HEK293 (cell line): Measurements from ENCODE around the gene NOC4L.

ENCODE experiments used
- CTCF ChIA-PET: fragments of 350-600 bp; formaldehyde crosslinking; extraction: SDS; loops from one replicate; lab custom pipeline; 2021; ENCODE audit warnings: antibody characterized with exemption; lab: Yijun Ruan, JAX
- POLR2A ChIA-PET: fragments of 300-600 bp; formaldehyde crosslinking; extraction: SDS; loops from one replicate; lab custom pipeline; 2020; ENCODE audit warnings: antibody characterized with exemption, inconsistent platforms; lab: Yijun Ruan, JAX
- H3K27ac ChIP-seq: fragments of 200-500 bp; sonication (Bioruptor generic); 2 replicates; pipeline ENCODE4 v1.5.1; 2014; ENCODE audit warnings: low read depth, low read length, control low read depth, inconsistent platforms; ENCODE audit errors: extremely low read depth
- H3K36me3 ChIP-seq, 2 experiments: fragments of 200-500 bp in 1 of 2; sonication (Bioruptor generic) in 1 of 2; 1 replicate in 1 of 2; 2 replicates in 1 of 2; pipeline ENCODE4 v1.5.1; 2014 to 2017; ENCODE audit warnings: inconsistent platforms in 2 of 2, low read length in 2 of 2; ENCODE audit not compliant: control insufficient read depth in 2 of 2, insufficient read depth in 1 of 2
- H3K4me1 ChIP-seq: fragments of 200-500 bp; sonication (Bioruptor generic); 2 replicates; pipeline ENCODE4 v1.5.1; 2014; ENCODE audit warnings: mild to moderate bottlenecking, low read length, inconsistent platforms; ENCODE audit not compliant: control insufficient read depth, insufficient read depth
- H3K4me3 ChIP-seq: 2 replicates; pipeline ENCODE4 v1.5.1; 2011; ENCODE audit warnings: low read depth, mild to moderate bottlenecking, control low read depth, low read length, moderate library complexity
- H3K9me3 ChIP-seq: fragments of 200-500 bp; sonication (Bioruptor generic); 2 replicates; pipeline ENCODE4 v1.5.1; 2014; ENCODE audit warnings: low read depth, low read length, inconsistent platforms; ENCODE audit not compliant: control insufficient read depth, insufficient read depth
- EGR2 ChIP-seq: fragments of 450-650 bp; formaldehyde crosslinking; IDR thresholded peaks from 2 replicates; pipeline ENCODE4 v1.5.1; 2016; ENCODE audit warnings: low read depth, missing biosample characterization, missing genetic modification characterization
- KLF7 ChIP-seq: fragments of 450-650 bp; formaldehyde crosslinking; IDR thresholded peaks from 2 replicates; pipeline ENCODE4 v1.5.1; 2016; ENCODE audit warnings: missing biosample characterization, missing genetic modification characterization, borderline replicate concordance
- SP3 ChIP-seq: fragments of 450-650 bp; formaldehyde crosslinking; IDR thresholded peaks from 2 replicates; pipeline ENCODE4 v1.5.1; 2016; ENCODE audit warnings: missing biosample characterization, missing genetic modification characterization
- ZFHX2 ChIP-seq: fragments of 450-650 bp; formaldehyde crosslinking; conservative IDR thresholded peaks from 2 replicates; pipeline ENCODE4 v1.5.1; 2016; ENCODE audit warnings: missing biosample characterization, missing genetic modification characterization
- ZNF146 ChIP-seq: fragments of 450-650 bp; formaldehyde crosslinking; IDR thresholded peaks from 2 replicates; pipeline ENCODE4 v1.5.1; 2016; ENCODE audit warnings: missing biosample characterization, missing genetic modification characterization
- ZNF324 ChIP-seq: fragments of 450-650 bp; formaldehyde crosslinking; IDR thresholded peaks from 2 replicates; pipeline ENCODE4 v1.5.1; 2016; ENCODE audit warnings: missing biosample characterization, missing genetic modification characterization
- ZNF37A ChIP-seq: fragments of 450-650 bp; IDR thresholded peaks from 2 replicates; pipeline ENCODE4 v1.5.1; 2018; ENCODE audit warnings: missing biosample characterization, missing genetic modification characterization
- ZNF433 ChIP-seq: fragments of 450-650 bp; formaldehyde crosslinking; IDR thresholded peaks from 2 replicates; pipeline ENCODE4 v1.5.1; 2016; ENCODE audit warnings: missing biosample characterization, missing genetic modification characterization, low read depth
- ZNF501 ChIP-seq: fragments of 450-650 bp; formaldehyde crosslinking; IDR thresholded peaks from 2 replicates; pipeline ENCODE4 v1.5.1; 2016; ENCODE audit warnings: missing biosample characterization, missing genetic modification characterization
- ZNF600 ChIP-seq: fragments of 450-650 bp; formaldehyde crosslinking; IDR thresholded peaks from 2 replicates; pipeline ENCODE4 v1.5.1; 2016; ENCODE audit warnings: missing biosample characterization, missing genetic modification characterization
- ZNF670 ChIP-seq: fragments of 450-650 bp; formaldehyde crosslinking; IDR thresholded peaks from 2 replicates; pipeline ENCODE4 v1.5.1; 2016; ENCODE audit warnings: missing biosample characterization, missing genetic modification characterization, low read depth
- TF ChIP-seq, protein P1 (sequence below): fragments of 450-650 bp; formaldehyde crosslinking; IDR thresholded peaks from 2 replicates; pipeline ENCODE4 v1.5.1; 2017; ENCODE audit warnings: missing biosample characterization, missing genetic modification characterization
- TF ChIP-seq, protein P2 (sequence below): fragments of 450-650 bp; IDR thresholded peaks from 2 replicates; pipeline ENCODE4 v1.5.1; 2018; ENCODE audit warnings: missing biosample characterization, missing genetic modification characterization
- TF ChIP-seq, protein P3 (sequence below): fragments of 450-650 bp; formaldehyde crosslinking; IDR thresholded peaks from 2 replicates; pipeline ENCODE4 v1.5.1; 2016; ENCODE audit warnings: missing biosample characterization, missing genetic modification characterization
- TF ChIP-seq, protein P4 (sequence below): fragments of 450-650 bp; formaldehyde crosslinking; IDR thresholded peaks from 2 replicates; pipeline ENCODE4 v1.5.1; 2016; ENCODE audit warnings: missing biosample characterization, missing genetic modification characterization
- TF ChIP-seq, protein P5 (sequence below): fragments of 450-650 bp; formaldehyde crosslinking; IDR thresholded peaks from 2 replicates; pipeline ENCODE4 v1.5.1; 2016; ENCODE audit warnings: missing biosample characterization, missing genetic modification characterization

The NOC4L gene

DNA sequence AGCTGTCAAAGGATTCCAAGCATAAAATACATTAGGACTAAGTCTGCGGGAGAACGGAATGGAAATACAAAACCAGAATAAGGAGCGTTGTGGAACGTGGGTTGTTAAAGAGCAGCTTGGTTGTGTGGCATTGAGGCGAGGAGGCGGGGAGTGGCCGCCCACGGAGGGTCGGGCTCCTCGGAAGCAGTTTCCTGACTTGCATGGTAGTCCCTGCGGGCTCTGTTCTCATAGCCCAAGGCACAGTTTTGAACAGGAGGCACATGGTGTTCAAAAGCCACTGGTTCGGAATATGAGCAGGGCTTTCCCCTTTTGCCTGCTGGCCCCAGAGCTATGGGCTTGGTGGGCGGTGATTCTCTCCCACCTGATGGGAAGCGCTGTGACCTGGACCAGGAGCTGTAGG is 12.3 kb upstream of the NOC4L start:
- no peaks in the 10 kb centered on the region for H3K4me1 ChIP-seq
- TF ChIP-seq SP3 (no peak), ZNF433 (tag by site-specific recombination) (no peak), ZFHX2 (tag by site-specific recombination) (0 out of 2 replicates have a peak, but pooled peaks have one; percentile 24), ZNF324 (tag by site-specific recombination) (no peak), EGR2 (tag by site-specific recombination) (peak; percentile 58), ZNF501 (tag by site-specific recombination) (no peak), ZNF600 (peak; percentile 68), ZNF37A (no peak), ZNF146 (tag by site-specific recombination) (no peak), ZNF670 (tag by site-specific recombination) (no peak)
- TF ChIP-seq, protein P1, sequence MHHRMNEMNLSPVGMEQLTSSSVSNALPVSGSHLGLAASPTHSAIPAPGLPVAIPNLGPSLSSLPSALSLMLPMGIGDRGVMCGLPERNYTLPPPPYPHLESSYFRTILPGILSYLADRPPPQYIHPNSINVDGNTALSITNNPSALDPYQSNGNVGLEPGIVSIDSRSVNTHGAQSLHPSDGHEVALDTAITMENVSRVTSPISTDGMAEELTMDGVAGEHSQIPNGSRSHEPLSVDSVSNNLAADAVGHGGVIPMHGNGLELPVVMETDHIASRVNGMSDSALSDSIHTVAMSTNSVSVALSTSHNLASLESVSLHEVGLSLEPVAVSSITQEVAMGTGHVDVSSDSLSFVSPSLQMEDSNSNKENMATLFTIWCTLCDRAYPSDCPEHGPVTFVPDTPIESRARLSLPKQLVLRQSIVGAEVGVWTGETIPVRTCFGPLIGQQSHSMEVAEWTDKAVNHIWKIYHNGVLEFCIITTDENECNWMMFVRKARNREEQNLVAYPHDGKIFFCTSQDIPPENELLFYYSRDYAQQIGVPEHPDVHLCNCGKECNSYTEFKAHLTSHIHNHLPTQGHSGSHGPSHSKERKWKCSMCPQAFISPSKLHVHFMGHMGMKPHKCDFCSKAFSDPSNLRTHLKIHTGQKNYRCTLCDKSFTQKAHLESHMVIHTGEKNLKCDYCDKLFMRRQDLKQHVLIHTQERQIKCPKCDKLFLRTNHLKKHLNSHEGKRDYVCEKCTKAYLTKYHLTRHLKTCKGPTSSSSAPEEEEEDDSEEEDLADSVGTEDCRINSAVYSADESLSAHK (tag by site-specific recombination), result no peak
- TF ChIP-seq, protein P2, sequence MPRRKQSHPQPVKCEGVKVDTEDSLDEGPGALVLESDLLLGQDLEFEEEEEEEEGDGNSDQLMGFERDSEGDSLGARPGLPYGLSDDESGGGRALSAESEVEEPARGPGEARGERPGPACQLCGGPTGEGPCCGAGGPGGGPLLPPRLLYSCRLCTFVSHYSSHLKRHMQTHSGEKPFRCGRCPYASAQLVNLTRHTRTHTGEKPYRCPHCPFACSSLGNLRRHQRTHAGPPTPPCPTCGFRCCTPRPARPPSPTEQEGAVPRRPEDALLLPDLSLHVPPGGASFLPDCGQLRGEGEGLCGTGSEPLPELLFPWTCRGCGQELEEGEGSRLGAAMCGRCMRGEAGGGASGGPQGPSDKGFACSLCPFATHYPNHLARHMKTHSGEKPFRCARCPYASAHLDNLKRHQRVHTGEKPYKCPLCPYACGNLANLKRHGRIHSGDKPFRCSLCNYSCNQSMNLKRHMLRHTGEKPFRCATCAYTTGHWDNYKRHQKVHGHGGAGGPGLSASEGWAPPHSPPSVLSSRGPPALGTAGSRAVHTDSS (tag by site-specific recombination), result no peak
- TF ChIP-seq, all 188 proteins: peak for 3
- H3K4me3 ChIP-seq, result no peak overlapping the region
- ChIA-PET CTCF (no interaction called here), POLR2A (no interaction called here)
- no peak overlapping the region for H3K27ac ChIP-seq
- no peaks in the 10 kb centered on the region for H3K9me3 ChIP-seq
- peaks cover 0 to 23% of the 10 kb centered on the region in 2 experiments for H3K36me3 ChIP-seq

DNA sequence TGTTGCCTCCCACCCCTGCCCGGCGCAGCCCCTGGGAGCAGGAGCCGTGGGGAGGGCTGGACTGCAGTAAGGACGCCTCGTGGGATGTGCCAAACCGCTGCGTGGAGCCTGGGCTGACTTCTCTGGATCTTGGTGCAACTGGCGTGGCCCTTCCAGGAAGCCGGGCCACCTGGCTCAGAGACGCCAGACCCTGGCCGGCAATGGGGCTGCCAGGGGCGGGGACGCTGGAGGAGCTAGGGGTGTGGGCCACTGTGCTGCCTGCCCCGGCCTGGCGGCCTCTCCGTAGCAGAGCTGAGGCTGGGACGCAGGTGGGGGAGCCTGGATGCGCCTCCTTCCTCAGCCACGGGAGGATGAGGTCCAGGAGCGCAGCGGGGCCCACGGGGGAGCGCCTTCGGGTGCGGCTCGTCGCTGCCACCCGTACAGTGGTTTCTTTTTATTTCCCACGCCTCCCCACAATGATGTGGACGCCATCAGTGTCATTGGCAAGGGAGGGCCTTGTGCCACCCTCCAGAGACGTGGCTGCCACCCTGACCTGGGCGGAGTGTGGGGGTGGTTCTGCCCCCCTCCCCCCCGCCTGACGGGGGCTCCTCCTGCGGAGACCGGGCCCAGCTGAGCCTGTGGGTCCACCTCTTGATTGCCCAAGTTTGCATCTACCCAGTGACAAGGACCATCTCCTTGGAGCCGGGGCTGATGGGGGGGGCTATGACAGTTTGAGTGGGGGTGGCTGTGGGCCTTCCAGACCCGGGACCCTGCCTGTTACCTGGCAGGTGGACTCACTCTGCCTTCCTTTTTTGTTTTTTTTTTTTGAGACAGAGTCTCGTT is 11.4 kb upstream of the NOC4L start:
- TF ChIP-seq, protein P3, sequence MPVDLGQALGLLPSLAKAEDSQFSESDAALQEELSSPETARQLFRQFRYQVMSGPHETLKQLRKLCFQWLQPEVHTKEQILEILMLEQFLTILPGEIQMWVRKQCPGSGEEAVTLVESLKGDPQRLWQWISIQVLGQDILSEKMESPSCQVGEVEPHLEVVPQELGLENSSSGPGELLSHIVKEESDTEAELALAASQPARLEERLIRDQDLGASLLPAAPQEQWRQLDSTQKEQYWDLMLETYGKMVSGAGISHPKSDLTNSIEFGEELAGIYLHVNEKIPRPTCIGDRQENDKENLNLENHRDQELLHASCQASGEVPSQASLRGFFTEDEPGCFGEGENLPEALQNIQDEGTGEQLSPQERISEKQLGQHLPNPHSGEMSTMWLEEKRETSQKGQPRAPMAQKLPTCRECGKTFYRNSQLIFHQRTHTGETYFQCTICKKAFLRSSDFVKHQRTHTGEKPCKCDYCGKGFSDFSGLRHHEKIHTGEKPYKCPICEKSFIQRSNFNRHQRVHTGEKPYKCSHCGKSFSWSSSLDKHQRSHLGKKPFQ (tag by site-specific recombination), result no peak
- no peak for TF ChIP-seq ZFHX2 (tag by site-specific recombination)
- Histone ChIP-seq H3K4me1 (no peaks in the 10 kb centered on the region), H3K9me3 (no peaks in the 10 kb centered on the region), H3K27ac (no peak overlapping the region), H3K36me3 (peaks cover 0 to 16% of the 10 kb centered on the region in 2 experiments; a peak in 2 of 3 replicates), H3K4me3 (no peak overlapping the region)
- ChIA-PET CTCF (no interaction called here), POLR2A (no interaction called here)

DNA sequence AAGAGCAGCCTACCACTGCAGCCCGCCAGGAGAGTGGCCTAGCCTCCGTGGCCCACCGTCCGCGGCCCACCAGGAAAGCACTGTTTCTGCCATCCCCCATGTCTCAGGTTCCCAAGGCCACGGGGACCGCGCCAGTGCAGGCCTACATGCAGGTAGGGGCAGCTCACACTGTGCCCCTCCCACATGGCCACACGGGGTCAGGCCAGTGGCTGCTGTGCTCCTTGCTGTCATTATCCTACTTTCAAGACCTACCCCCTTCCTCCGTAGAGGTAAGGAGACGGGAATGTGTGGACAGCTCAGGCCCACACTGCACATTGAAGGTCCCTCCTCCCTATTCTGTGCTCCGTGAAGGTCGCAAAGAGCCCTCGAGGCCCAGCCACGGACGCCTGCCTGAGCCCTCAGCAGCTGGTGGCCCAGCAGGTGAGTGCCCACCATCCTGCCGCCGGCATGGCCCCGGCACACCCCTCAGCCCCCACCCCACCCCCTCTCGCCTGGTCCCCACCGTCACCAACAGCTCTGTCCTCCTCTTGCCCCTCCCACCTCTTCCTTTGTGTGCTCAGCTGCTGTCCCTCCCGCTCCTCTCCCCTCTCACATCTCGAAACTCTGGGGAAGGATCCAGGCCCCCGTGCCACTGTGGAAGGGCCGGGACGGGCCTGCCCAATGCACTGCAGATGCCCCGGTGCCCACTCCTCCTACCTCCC is 10.2 kb upstream of the NOC4L start:
- ChIA-PET CTCF (no interaction called here), POLR2A (interaction anchor here (0.6 kb wide), 1 partner anchor 142 kb away, joined by 4 read pairs; no protein-coding TSS in a partner anchor)
- no peaks in the 10 kb centered on the region for H3K9me3 ChIP-seq
- no peak overlapping the region for H3K4me3 ChIP-seq
- no peaks in the 10 kb centered on the region for H3K4me1 ChIP-seq
- H3K27ac ChIP-seq, result no peak overlapping the region
- peaks cover 3 to 11% of the 10 kb centered on the region in 2 experiments; a peak in 2 of 3 replicates for H3K36me3 ChIP-seq
- TF ChIP-seq EGR2 (tag by site-specific recombination) (peak; percentile 16; the same call in 1 of the 2 replicates), KLF7 (no peak), ZFHX2 (tag by site-specific recombination) (0 out of 2 replicates have a peak, but pooled peaks have one; percentile 17)
- TF ChIP-seq, protein P4, sequence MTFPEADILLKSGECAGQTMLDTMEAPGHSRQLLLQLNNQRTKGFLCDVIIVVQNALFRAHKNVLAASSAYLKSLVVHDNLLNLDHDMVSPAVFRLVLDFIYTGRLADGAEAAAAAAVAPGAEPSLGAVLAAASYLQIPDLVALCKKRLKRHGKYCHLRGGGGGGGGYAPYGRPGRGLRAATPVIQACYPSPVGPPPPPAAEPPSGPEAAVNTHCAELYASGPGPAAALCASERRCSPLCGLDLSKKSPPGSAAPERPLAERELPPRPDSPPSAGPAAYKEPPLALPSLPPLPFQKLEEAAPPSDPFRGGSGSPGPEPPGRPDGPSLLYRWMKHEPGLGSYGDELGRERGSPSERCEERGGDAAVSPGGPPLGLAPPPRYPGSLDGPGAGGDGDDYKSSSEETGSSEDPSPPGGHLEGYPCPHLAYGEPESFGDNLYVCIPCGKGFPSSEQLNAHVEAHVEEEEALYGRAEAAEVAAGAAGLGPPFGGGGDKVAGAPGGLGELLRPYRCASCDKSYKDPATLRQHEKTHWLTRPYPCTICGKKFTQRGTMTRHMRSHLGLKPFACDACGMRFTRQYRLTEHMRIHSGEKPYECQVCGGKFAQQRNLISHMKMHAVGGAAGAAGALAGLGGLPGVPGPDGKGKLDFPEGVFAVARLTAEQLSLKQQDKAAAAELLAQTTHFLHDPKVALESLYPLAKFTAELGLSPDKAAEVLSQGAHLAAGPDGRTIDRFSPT (tag by site-specific recombination), result peak; percentile 83
- TF ChIP-seq, protein P5, sequence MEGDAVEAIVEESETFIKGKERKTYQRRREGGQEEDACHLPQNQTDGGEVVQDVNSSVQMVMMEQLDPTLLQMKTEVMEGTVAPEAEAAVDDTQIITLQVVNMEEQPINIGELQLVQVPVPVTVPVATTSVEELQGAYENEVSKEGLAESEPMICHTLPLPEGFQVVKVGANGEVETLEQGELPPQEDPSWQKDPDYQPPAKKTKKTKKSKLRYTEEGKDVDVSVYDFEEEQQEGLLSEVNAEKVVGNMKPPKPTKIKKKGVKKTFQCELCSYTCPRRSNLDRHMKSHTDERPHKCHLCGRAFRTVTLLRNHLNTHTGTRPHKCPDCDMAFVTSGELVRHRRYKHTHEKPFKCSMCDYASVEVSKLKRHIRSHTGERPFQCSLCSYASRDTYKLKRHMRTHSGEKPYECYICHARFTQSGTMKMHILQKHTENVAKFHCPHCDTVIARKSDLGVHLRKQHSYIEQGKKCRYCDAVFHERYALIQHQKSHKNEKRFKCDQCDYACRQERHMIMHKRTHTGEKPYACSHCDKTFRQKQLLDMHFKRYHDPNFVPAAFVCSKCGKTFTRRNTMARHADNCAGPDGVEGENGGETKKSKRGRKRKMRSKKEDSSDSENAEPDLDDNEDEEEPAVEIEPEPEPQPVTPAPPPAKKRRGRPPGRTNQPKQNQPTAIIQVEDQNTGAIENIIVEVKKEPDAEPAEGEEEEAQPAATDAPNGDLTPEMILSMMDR (tag by site-specific recombination), result peak; percentile 22; the same call in 1 of the 2 replicates
